PC-3 (cell line): ENCODE data around the gene TMEM45B. TPM values are rescaled to one million over a fixed set of nuclear protein-coding genes. Genes with fewer than 3 reads are reported as not detected.
A peak's percentile ranks its signal among the peaks of the same experiment; 100 is the strongest.

Source experiments
- ATAC-seq: fragments of 200-7000 bp; cut with Tn5 transposase; 2 replicates; pipeline ENCODE4 v1.9.1; 2020; ENCODE audit warnings: mild to moderate bottlenecking, moderate library complexity
- Bru-seq: library from RNA; stranded (reverse); fragments of 400-500 nt; gene quantifications from one replicate; lab custom pipeline; 2021; lab: Mats Ljungman, UMichigan
- BruChase-seq, 2 experiments: library from RNA; stranded (reverse); fragments of 400-500 nt; gene quantifications; one replicate each; lab custom pipeline; 2021; lab: Mats Ljungman, UMichigan
- BruUV-seq: library from RNA; stranded (reverse); fragments of 400-500 nt; replicated peaks from 2 replicates; lab custom pipeline; 2021; lab: Mats Ljungman, UMichigan
- CTCF ChIA-PET: fragments of 300-600 bp; sonication (Branson Sonifier 250); formaldehyde crosslinking; loops from one replicate; lab custom pipeline; 2022; ENCODE audit warnings: antibody characterized with exemption; lab: Charles Lee
- POLR2A ChIA-PET: fragments of 300-600 bp; sonication (Branson Sonifier 250); formaldehyde crosslinking; loops from one replicate; lab custom pipeline; 2022; ENCODE audit warnings: antibody characterized with exemption; ENCODE audit not compliant: unreplicated experiment; lab: Charles Lee
- DNase-seq: peaks from one replicate; pipeline ENCODE4 v3.0.0-alpha.2; 2015
- H2AFZ ChIP-seq: fragments of 300-600 bp; sonication (generic); 2 replicates; pipeline ENCODE4 v1.6.0; 2016; ENCODE audit warnings: antibody characterized with exemption, low read length
- H3F3A ChIP-seq: fragments of 300-600 bp; sonication (generic); one replicate; pipeline ENCODE4 v1.6.0; 2017; ENCODE audit warnings: antibody characterized with exemption, low read length, control low read depth, mild to moderate bottlenecking; ENCODE audit not compliant: unreplicated experiment
- H3K27ac ChIP-seq: fragments of 300-600 bp; sonication (generic); 2 replicates; pipeline ENCODE4 v1.5.1; 2016; ENCODE audit warnings: mild to moderate bottlenecking, low read length
- H3K27me3 ChIP-seq: fragments of 300-600 bp; sonication (generic); 2 replicates; pipeline ENCODE4 v1.6.1; 2016; ENCODE audit warnings: low read length, mixed read lengths
- H3K36me3 ChIP-seq: fragments of 300-600 bp; sonication (generic); 2 replicates; pipeline ENCODE4 v1.6.1; 2016; ENCODE audit warnings: low read depth, mixed run types, low read length, mixed read lengths
- H3K4me1 ChIP-seq: fragments of 300-600 bp; sonication (generic); 2 replicates; pipeline ENCODE4 v1.5.1; 2016; ENCODE audit warnings: low read length; ENCODE audit not compliant: insufficient read depth
- H3K4me2 ChIP-seq: fragments of 300-600 bp; sonication (generic); 2 replicates; pipeline ENCODE4 v1.6.0; 2016; ENCODE audit warnings: low read length
- H3K4me3 ChIP-seq: fragments of 300-600 bp; sonication (generic); 2 replicates; pipeline ENCODE4 v1.5.1; 2016; ENCODE audit warnings: mild to moderate bottlenecking, low read length, mixed read lengths
- H3K79me2 ChIP-seq: fragments of 300-600 bp; sonication (generic); 2 replicates; pipeline ENCODE4 v1.6.1; 2017; ENCODE audit warnings: low read length, mixed read lengths
- H3K9ac ChIP-seq: fragments of 300-600 bp; sonication (generic); 2 replicates; pipeline ENCODE4 v1.6.0; 2016; ENCODE audit warnings: mild to moderate bottlenecking, low read length
- H3K9me2 ChIP-seq: fragments of 300-600 bp; sonication (generic); replicated peaks from 2 replicates; pipeline ENCODE4 v1.6.1; 2016; ENCODE audit warnings: mixed run types, low read length, mixed read lengths
- H3K9me3 ChIP-seq: fragments of 300-600 bp; sonication (generic); 2 replicates; pipeline ENCODE4 v1.6.1; 2016; ENCODE audit warnings: low read length, mixed read lengths
- H4K20me1 ChIP-seq: fragments of 300-600 bp; sonication (generic); 2 replicates; pipeline ENCODE4 v1.6.1; 2016; ENCODE audit warnings: low read length, mixed read lengths
- CTCF ChIP-seq: fragments of 300-600 bp; sonication (generic); conservative IDR thresholded peaks from 2 replicates; pipeline ENCODE4 v1.5.1; 2017; ENCODE audit warnings: antibody characterized with exemption, low read depth, mild to moderate bottlenecking, low read length
- EZH2 ChIP-seq: fragments of 300-600 bp; sonication (generic); IDR thresholded peaks from one replicate; pipeline ENCODE4 v1.6.1; 2017; ENCODE audit warnings: antibody characterized with exemption, mild to moderate bottlenecking, low read length; ENCODE audit not compliant: unreplicated experiment
- EZH2phosphoT487 ChIP-seq: fragments of 300-600 bp; sonication (generic); IDR thresholded peaks from 2 replicates; pipeline ENCODE4 v1.6.1; 2018; ENCODE audit warnings: mild to moderate bottlenecking, antibody characterized with exemption, low read length, borderline replicate concordance
- intact Hi-C: fragments of 100-400 bp; cut with micrococcal nuclease; formaldehyde crosslinking; loops from 2 replicates; pipeline ENCODE4 v1.9.0; 2023
- long read RNA-seq: library from polyadenylated mRNA; unstranded; transcript quantifications from one replicate; pipeline ENCODE4 v2.0.0, GENCODE V29; 2021; ENCODE audit not compliant: unreplicated experiment
- total RNA-seq: library from RNA; depleted of rRNA; stranded (reverse); fragments of >200 nt; gene quantifications from 2 replicates; pipeline ENCODE4 v1.2.3, GENCODE V29; 2014; rRNA removed

TMEM45B gene
- total RNA-seq (24.0 and 30.4 TPM in 2 replicates), Bru-seq, nascent RNA (percentile 96 among the genes with signal in this experiment), BruChase-seq, experiment 1, labeled RNA remaining after a 6-hour chase (percentile 84 among the genes with signal in this experiment), BruChase-seq, experiment 2, labeled RNA remaining after a 2-hour chase (percentile 92 among the genes with signal in this experiment)
- long read RNA-seq, transcript TMEM45B-201 (6 exons, 2,234 nt), result major isoform, 163 of 387 reads
- long read RNA-seq, partial matches to known transcripts, result 36 of 387 reads
- long read RNA-seq, other reads (novel, unspliced or antisense), result 188 of 387 reads

- Histone ChIP-seq H3K27me3 (no peaks in the 10 kb centered on the region), H3K9me2 (no peaks in the 10 kb centered on the region), H3K4me2 (peak within 1 kb of the TSS; percentile 93), H3K4me3 (peak within 1 kb of the TSS; percentile 89), H2AFZ (peak within 1 kb of the TSS; percentile 27), H3K4me1 (peaks cover 35% of the 10 kb centered on the region), H4K20me1 (no peaks in the 10 kb centered on the region), H3K9me3 (no peaks in the 10 kb centered on the region), H3F3A (no peaks in the 10 kb centered on the region), H3K9ac (peak within 1 kb of the TSS; percentile 83), H3K79me2 (peaks cover 51% of the 10 kb centered on the region), H3K27ac (peak within 1 kb of the TSS; percentile 58), H3K36me3 (no peaks in the 10 kb centered on the region)
- intact Hi-C loops, result loop anchor here (5.0 kb wide), 1 partner anchor 36 kb away; no protein-coding TSS in a partner anchor
- TF ChIP-seq CTCF, result no peak
- TF ChIP-seq EZH2, result no peak
- no peak for TF ChIP-seq EZH2phosphoT487
- DNase-seq (peak; percentile 66), ATAC-seq (peak; percentile 80)
- POLR2A ChIA-PET, result interaction anchor here (0.5 to 0.7 kb wide), 5 partner anchors 11 to 47 kb away, joined by 3 to 7 read pairs (median 5); no protein-coding TSS in a partner anchor
- BruUV-seq, result TSS peak; percentile 42
- CTCF ChIA-PET, result no interaction called here
Observed at GRCh38 chr11:129815596-129816461, at the start of gene TMEM45B. TSS of gene TMEM45B (plus strand) at chr11:129815848. CDS start at chr11:129852483, 36,635 bp downstream.

GRCh38 chr11:129766898-129767604 is 48.6 kb upstream of the TMEM45B start:
- no TSS peak for BruUV-seq
- H3K4me2 ChIP-seq, result peak overlapping the region; percentile 43
- peak; percentile 87 for TF ChIP-seq CTCF
- TF ChIP-seq EZH2, result no peak
- no peaks in the 10 kb centered on the region for H3K27me3 ChIP-seq
- H3F3A ChIP-seq, result no peaks in the 10 kb centered on the region
- ChIA-PET POLR2A (no interaction called here), CTCF (no interaction called here)
- H3K36me3 ChIP-seq, result no peaks in the 10 kb centered on the region
- H4K20me1 ChIP-seq, result no peaks in the 10 kb centered on the region
- intact Hi-C loops, result no loop called here
- peaks cover 30% of the 10 kb centered on the region for H3K4me1 ChIP-seq
- ATAC-seq (peak; percentile 78), DNase-seq (peak; percentile 69)
- H3K9me2 ChIP-seq, result no peaks in the 10 kb centered on the region
- H3K4me3 ChIP-seq, result no peak overlapping the region
- no peaks in the 10 kb centered on the region for H3K79me2 ChIP-seq
- H3K9ac ChIP-seq, result no peak overlapping the region
- no peaks in the 10 kb centered on the region for H3K9me3 ChIP-seq
- peak overlapping the region; percentile 51 for H2AFZ ChIP-seq
- H3K27ac ChIP-seq, result no peak overlapping the region
